ENCODE data around the gene MATN1. TPM values are rescaled to one million over a fixed set of nuclear protein-coding genes. Genes with fewer than 3 reads are reported as not detected.

Gene MATN1
- total and polyA plus RNA-seq, 2 of the 4 experiments (the other 2 are of a cell fraction), result 0.27 TPM; not detected in 1

- ChIA-PET CTCF (no interaction called here), POLR2A (ENCODE audit: unreplicated experiment) (no interaction called here)
- no peak overlapping the region for H3K14ac ChIP-seq (replicated peaks; ENCODE audit: low read depth, low read length)
- H2BK15ac ChIP-seq (ENCODE audit: low read depth, low read length), result no peak overlapping the region
- intact Hi-C loops (cut with micrococcal nuclease), result no loop called here
- H4K8ac ChIP-seq (ENCODE audit: low read depth in 2 of 2, low read length in 2 of 2), result no peak overlapping the region
- H3K4me3 ChIP-seq (ENCODE audit: insufficient read depth, low read depth, low read length), result no peak overlapping the region
- H3K23ac ChIP-seq (ENCODE audit: low read depth, low read length), result no peak overlapping the region
- H3K9me1 ChIP-seq (ENCODE audit: insufficient read depth, low read length), result no peaks in the 10 kb centered on the region
- no peak overlapping the region for H3K4ac ChIP-seq (ENCODE audit: low read depth, low read length)
- no CpG with 5 or more reads among the region's 4 CpGs for WGBS, 2 experiments (ENCODE audit: extremely low coverage in 2 of 2, insufficient read length in 1 of 2)
- no peak overlapping the region for H3K9ac ChIP-seq (ENCODE audit: low read depth, low read length)
- no peaks in the 10 kb centered on the region; the same call in 1 of the 2 replicates for H3K9me3 ChIP-seq (ENCODE audit: control insufficient read depth, insufficient read depth, low read length)
- 0 out of 4 replicates have a peak, but pooled peaks cover 0 to 2% of the 10 kb centered on the region in 2 experiments for H3K79me1 ChIP-seq (ENCODE audit: low read depth in 1 of 2, low read length in 2 of 2)
- BruUV-seq (replicated peaks), result no TSS peak
- H2AFZ ChIP-seq (replicated peaks; ENCODE audit: low read length, poor library complexity), result peak overlapping the region; percentile 28
- no peak overlapping the region for H3K27ac ChIP-seq (ENCODE audit: insufficient read depth, low read length)
- no peak for DNase-seq
- no peak overlapping the region for H2BK120ac ChIP-seq (ENCODE audit: low read depth, low read length)
- no peak overlapping the region for H2AK9ac ChIP-seq (replicated peaks; ENCODE audit: low read depth, low read length, poor library complexity)
- H2BK20ac ChIP-seq (ENCODE audit: low read depth, low read length), result no peak overlapping the region
- in situ Hi-C loops (cut with MboI; ENCODE audit: low sequenced_read_pairs), result loop anchor here (10.0 kb wide), 1 partner anchor 1479 kb away; the partner anchor contains the start of genes MECR and PTPRU
- no peaks in the 10 kb centered on the region for H3K36me3 ChIP-seq (ENCODE audit: control insufficient read depth, insufficient read depth, low read length)
- no peak overlapping the region for H2BK5ac ChIP-seq (ENCODE audit: low read depth, low read length, poor library complexity, severe bottlenecking)
- H3K4me2 ChIP-seq (ENCODE audit: low read depth, low read length), result no peak overlapping the region
- H3K56ac ChIP-seq (ENCODE audit: extremely low read depth, insufficient read depth, low read length), result no peak overlapping the region
- dilution Hi-C loops (cut with HindIII; ENCODE audit: low sequenced_read_pairs, unreplicated experiment), result no loop called here
- H3K18ac ChIP-seq (ENCODE audit: low read depth, low read length), result no peak overlapping the region
- ATAC-seq (ENCODE audit: low read depth), result no peak
- H4K20me1 ChIP-seq (ENCODE audit: insufficient read depth, low read length), result no peaks in the 10 kb centered on the region
- no peak overlapping the region for H4K91ac ChIP-seq (ENCODE audit: insufficient read depth, low read depth, low read length)
- peaks cover under 1% of the 10 kb centered on the region; the same call in 1 of the 2 replicates for H3K4me1 ChIP-seq (ENCODE audit: control insufficient read depth, insufficient read depth, low read length)
- H2AK5ac ChIP-seq (ENCODE audit: low read depth, low read length), result no peak overlapping the region
- TF ChIP-seq NFE2L2 (IDR thresholded peaks at IDR 0.05; ENCODE audit: low read depth, low read length), result no peak
- no peak for TF ChIP-seq POLR2A (IDR thresholded peaks at IDR 0.05; ENCODE audit: low read depth, low read length)
- TF ChIP-seq ELK1 (IDR thresholded peaks at IDR 0.05; ENCODE audit: borderline replicate concordance, low read depth, low read length), result no peak
- no peak for TF ChIP-seq RAD21 (IDR thresholded peaks at IDR 0.05; ENCODE audit: low read length)
- no peak for TF ChIP-seq SMC3 (IDR thresholded peaks at IDR 0.05; ENCODE audit: low read depth, low read length)
- H3K27me3 ChIP-seq (ENCODE audit: control insufficient read depth, insufficient read depth, low read length), result peaks cover 33% of the 10 kb centered on the region
- no peak overlapping the region for H4K5ac ChIP-seq (ENCODE audit: low read depth, low read length)
Observed at GRCh38 chr1:30714025-30714424, 9.4 kb downstream of the MATN1 start.

Data from IMR-90 (cell line).